Esophagus muscularis mucosa (tissue), 3 donors: ENCODE results near the gene HLA-DQB2.

Experiments used
- CTCF ChIP-seq, 3 experiments: fragments of 200-600 bp in 2 of 3; fragments of 450-650 bp in 1 of 3; sonication (generic) in 2 of 3; IDR thresholded peaks; one replicate each; pipeline ENCODE4 v1.5.1; 2017 to 2019; ENCODE audit warnings: antibody characterized with exemption in 3 of 3, mild to moderate bottlenecking in 2 of 3, moderate library complexity in 1 of 3
- POLR2AphosphoS5 ChIP-seq, 2 donors: sonication (generic); formaldehyde crosslinking; IDR thresholded peaks; one replicate each; pipeline ENCODE4 v1.6.1; 2017; ENCODE audit warnings: antibody characterized with exemption in 2 of 2

GRCh38 chr6:32741031-32741960 is 22.0 kb downstream of the HLA-DQB2 start, which contains the start of gene HLA-DQA2:
- TF ChIP-seq CTCF (IDR thresholded peaks at IDR 0.05) = no peak
- no peak for TF ChIP-seq POLR2AphosphoS5 (IDR thresholded peaks at IDR 0.05)
